Subcutaneous adipose tissue (tissue), 4 donors: ENCODE results near the gene SMIM22. TPM values are rescaled to one million over a fixed set of nuclear protein-coding genes. Genes with fewer than 3 reads are reported as not detected.

Experiments
- total RNA-seq, 4 donors: library from RNA; depleted of rRNA; stranded (reverse); fragments of >200 nt; gene quantifications; one replicate each; pipeline ENCODE4 v1.1.0, GENCODE V29; 2016
- TF ChIP-seq, protein P1 (sequence below): fragments of 450-650 bp; IDR thresholded peaks from one replicate; pipeline ENCODE4 v1.5.1; 2016; ENCODE audit warnings: low read depth, mild to moderate bottlenecking, control low read depth, antibody characterized with exemption, moderate library complexity

The SMIM22 gene
- total RNA-seq, 4 donors from 2014 or later, result not detected

DNA sequence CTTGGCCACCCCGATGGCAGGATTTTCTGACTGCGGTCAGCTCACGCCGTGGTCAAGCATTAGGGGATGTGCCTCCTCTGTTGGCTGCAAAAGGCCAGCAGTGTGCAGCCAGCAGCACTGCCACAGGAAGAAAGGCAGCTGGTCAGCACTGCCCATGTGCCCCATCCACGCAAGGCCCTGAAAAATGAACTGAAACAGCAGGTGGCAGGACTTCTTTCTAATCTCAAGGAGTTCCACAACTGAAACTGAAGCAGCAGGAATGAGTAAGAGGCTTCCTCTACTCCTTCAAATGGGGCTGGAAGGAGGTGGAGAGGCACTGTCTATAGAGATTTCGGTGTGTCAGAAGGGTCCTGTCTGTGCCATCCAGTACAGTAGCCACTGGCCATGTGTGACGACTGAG lies 31.4 kb upstream of the SMIM22 start:
- TF ChIP-seq, protein P1, sequence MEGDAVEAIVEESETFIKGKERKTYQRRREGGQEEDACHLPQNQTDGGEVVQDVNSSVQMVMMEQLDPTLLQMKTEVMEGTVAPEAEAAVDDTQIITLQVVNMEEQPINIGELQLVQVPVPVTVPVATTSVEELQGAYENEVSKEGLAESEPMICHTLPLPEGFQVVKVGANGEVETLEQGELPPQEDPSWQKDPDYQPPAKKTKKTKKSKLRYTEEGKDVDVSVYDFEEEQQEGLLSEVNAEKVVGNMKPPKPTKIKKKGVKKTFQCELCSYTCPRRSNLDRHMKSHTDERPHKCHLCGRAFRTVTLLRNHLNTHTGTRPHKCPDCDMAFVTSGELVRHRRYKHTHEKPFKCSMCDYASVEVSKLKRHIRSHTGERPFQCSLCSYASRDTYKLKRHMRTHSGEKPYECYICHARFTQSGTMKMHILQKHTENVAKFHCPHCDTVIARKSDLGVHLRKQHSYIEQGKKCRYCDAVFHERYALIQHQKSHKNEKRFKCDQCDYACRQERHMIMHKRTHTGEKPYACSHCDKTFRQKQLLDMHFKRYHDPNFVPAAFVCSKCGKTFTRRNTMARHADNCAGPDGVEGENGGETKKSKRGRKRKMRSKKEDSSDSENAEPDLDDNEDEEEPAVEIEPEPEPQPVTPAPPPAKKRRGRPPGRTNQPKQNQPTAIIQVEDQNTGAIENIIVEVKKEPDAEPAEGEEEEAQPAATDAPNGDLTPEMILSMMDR, result no peak

DNA sequence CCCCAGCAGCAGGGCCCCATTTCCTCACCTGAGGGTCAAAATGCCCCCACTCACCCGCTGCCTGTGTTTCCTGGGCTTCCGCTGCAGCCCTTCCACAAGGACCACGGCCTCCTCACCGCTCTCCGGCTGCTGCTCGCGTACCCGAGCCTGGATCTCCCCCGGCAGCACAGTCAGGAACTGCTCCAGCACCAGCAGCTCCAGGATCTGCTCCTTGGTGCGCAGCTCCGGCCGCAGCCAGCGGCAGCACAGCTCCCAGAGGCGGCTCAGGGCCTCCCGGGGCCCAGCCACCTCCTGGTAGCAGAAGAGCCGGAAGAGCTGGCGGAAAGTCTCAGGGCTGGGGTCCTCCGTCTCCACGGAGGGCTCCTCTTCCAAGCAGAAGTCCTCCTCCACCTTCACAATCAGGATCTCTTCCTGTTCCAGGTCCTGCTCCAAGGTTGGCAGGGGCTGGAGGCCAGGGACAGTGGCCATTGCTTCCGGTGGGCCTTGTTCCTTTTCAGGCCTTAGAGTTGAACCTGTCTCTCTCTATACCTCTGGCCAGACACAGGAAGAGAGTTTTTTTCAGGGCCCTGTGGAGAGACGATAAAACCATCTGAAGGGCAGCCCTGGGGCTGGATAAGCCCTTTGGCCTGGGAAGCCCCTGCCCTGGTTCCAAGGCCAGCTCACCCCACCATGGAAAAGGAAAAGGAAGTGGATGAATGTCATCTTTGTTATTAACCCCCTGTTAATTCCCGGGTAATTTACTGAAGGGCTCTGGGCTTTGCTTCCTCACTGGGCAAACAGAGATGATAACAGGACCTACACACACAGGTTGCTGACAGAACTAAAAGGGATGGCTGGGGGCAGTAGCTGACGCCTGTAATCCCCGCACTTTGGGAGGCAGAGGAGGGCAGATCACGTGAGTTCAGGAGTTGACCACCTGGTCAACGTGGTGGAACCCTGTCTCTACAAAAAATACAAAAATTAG lies 29.4 kb upstream of the SMIM22 start:
- TF ChIP-seq, protein P1, result no peak

- TF ChIP-seq, protein P1, result no peak
Observed at GRCh38 chr16:4766875-4767628, 28.1 kb upstream of the SMIM22 start, which contains the start of gene ZNF500. Gene ZNF500 (minus strand): TSS chr16:4767162. CDS start chr16:4765978, 1,184 bp downstream.

- TF ChIP-seq, protein P1, result no peak
Observed at GRCh38 chr16:4767872-4768548, 27.2 kb upstream of the SMIM22 start.

- TF ChIP-seq, protein P1, result no peak
Observed at GRCh38 chr16:4768549-4769305, 26.4 kb upstream of the SMIM22 start.

- TF ChIP-seq, protein P1, result no peak
Observed at GRCh38 chr16:4769306-4769638, 25.9 kb upstream of the SMIM22 start.
